GM03348 (cell line): ENCODE data around the gene SPN.
"Not testable (repeated sequence)": the region's sequence is repeated elsewhere in the genome, so short reads cannot be mapped to it uniquely, and the experiment has no call there.

Experiments used
- DNase-seq: peaks from one replicate; pipeline ENCODE4 v3.0.0; 2012; ENCODE audit warnings: low spot score

SPN gene

GRCh38 chr16:29702269-29702668 lies 39.2 kb downstream of the SPN start:
- DNase-seq: no peak

DNA sequence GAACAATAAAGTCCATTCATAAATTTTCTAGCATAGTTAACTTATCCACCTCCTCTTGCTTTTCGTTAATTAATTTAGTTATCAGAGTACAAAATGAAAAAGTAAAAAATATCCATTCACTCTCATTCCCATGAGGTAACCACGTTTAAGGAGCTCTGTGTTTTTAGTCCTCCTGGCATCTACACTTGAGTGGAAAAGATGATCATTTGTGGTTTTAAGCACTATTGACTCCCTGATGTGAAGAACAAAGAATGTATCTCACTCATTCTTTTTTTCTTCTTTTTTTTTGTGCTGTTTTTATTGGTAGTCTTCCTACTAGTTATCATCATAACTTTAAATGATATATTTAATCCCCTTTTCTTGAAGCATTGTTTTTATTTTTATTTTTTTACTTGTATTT lies 42.0 kb downstream of the SPN start:
- no peak for DNase-seq

GRCh38 chr16:29707160-29707559 lies 44.1 kb downstream of the SPN start:
- DNase-seq: not testable (repeated sequence)

DNA sequence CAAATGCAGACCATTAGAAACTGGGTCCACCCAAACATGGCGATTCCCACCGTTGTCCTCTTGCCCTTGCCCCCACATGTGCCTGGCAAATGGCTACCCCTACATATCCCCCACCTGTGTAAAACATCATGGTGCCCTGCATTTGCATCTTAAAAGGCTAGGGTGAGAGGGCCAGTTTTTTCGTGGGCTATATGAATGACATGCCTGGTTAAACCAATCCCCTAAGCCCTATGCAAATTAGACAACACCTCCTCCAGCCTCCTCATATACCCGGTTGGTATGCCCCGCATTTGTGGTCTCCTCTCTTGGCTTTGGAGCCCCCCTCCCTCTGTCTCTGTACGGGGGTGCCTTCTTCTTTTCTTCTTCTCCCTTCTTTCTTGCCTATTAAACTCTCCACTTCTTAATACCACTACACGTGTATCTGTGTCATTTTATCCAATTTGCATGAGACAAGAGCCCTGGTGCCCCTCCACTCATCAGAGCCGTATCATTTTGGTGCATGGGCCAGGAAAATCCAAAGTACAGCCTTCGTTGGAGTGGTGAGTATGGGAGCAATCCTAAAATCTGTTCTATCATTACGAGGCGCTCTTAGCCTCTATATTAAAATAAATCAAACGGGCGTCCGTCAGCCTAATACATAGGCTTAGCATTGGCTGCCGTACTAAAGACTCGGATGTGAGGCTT lies 46.0 kb downstream of the SPN start:
- no peak for DNase-seq

DNA sequence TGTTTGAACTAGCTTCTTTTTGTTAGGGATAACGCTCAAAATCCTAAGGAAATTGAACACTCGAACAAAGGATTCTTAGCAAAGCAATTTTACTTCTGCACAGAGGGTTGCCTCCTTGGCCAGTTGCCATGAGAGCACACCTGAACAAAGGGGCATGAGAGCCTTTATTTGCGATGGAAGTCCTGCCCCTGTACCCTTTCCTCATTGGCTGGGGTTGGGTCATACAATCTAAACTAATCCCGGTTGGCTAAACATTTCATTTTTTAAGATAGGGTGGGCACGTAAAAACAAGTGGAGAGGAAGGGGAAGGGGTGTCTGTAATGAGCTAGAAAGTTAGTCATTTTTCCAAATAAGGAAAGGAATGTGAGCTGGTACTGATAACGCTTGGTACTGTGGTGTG lies 46.6 kb downstream of the SPN start:
- not testable (repeated sequence) for DNase-seq

- peak; percentile 64 for DNase-seq
Measured at GRCh38 chr16:29710227-29711219, 47.5 kb downstream of the SPN start.

- DNase-seq: no peak
Measured at GRCh38 chr16:29712809-29713208, 49.8 kb downstream of the SPN start.

- DNase-seq: no peak
Measured at GRCh38 chr16:29714396-29714795, 51.3 kb downstream of the SPN start.

DNA sequence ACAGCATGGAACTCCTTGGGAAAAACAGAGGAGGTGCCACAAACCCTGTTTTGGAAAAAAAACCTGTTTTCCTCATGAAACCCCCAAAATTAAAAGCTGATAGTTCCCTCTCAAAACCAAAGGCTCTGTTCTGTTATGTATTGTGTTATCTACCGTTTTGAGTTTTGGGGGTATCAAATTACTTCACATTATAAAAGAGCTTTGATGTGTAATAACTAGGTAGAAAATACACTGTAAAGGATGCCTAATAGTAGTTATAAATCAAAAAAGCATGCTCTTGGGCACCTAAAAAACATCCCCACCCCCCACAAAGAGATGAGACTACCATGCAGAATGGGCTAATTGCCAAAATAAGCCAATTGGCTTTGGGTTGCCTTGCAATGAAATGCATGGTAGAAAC lies 51.9 kb downstream of the SPN start:
- DNase-seq: no peak

GRCh38 chr16:29717113-29717512 lies 54.1 kb downstream of the SPN start:
- no peak for DNase-seq

DNA sequence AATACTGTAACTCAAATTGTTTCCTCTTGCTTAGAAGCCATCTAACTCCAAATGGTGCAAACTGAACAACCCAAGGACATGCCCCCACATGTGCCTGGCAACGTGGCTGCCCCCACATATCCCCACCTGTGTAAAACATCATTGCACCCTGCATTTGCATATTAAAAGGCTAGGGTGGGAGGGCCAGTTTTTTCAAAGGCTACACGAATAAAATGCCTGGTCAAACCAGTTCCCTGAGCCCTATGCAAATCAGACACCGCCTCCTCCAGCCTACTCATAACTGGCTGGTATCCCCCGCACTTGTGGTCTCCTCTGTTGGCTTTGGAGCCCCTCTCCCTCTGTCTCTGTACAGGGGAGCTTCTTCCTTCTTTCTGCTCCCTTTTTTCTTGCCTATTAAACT lies 56.0 kb downstream of the SPN start:
- DNase-seq: no peak
